PC-3 (cell line): ENCODE results near the gene RPS29. TPM values are rescaled to one million over a fixed set of nuclear protein-coding genes. Genes with fewer than 3 reads are reported as not detected.
A peak's percentile ranks its signal among the peaks of the same experiment; 100 is the strongest.

ENCODE experiments used
- ATAC-seq: fragments of 200-7000 bp; cut with Tn5 transposase; 2 replicates; pipeline ENCODE4 v1.9.1; 2020; ENCODE audit warnings: mild to moderate bottlenecking, moderate library complexity
- BruUV-seq: library from RNA; stranded (reverse); fragments of 400-500 nt; replicated peaks from 2 replicates; lab custom pipeline; 2021; lab: Mats Ljungman, UMichigan
- CTCF ChIA-PET: fragments of 300-600 bp; sonication (Branson Sonifier 250); formaldehyde crosslinking; loops from one replicate; lab custom pipeline; 2022; ENCODE audit warnings: antibody characterized with exemption; lab: Charles Lee
- POLR2A ChIA-PET: fragments of 300-600 bp; sonication (Branson Sonifier 250); formaldehyde crosslinking; loops from one replicate; lab custom pipeline; 2022; ENCODE audit warnings: antibody characterized with exemption; ENCODE audit not compliant: unreplicated experiment; lab: Charles Lee
- DNase-seq: peaks from one replicate; pipeline ENCODE4 v3.0.0-alpha.2; 2015
- H2AFZ ChIP-seq: fragments of 300-600 bp; sonication (generic); 2 replicates; pipeline ENCODE4 v1.6.0; 2016; ENCODE audit warnings: antibody characterized with exemption, low read length
- H3F3A ChIP-seq: fragments of 300-600 bp; sonication (generic); one replicate; pipeline ENCODE4 v1.6.0; 2017; ENCODE audit warnings: antibody characterized with exemption, low read length, control low read depth, mild to moderate bottlenecking; ENCODE audit not compliant: unreplicated experiment
- H3K27ac ChIP-seq: fragments of 300-600 bp; sonication (generic); 2 replicates; pipeline ENCODE4 v1.5.1; 2016; ENCODE audit warnings: mild to moderate bottlenecking, low read length
- H3K27me3 ChIP-seq: fragments of 300-600 bp; sonication (generic); 2 replicates; pipeline ENCODE4 v1.6.1; 2016; ENCODE audit warnings: low read length, mixed read lengths
- H3K36me3 ChIP-seq: fragments of 300-600 bp; sonication (generic); 2 replicates; pipeline ENCODE4 v1.6.1; 2016; ENCODE audit warnings: low read depth, mixed run types, low read length, mixed read lengths
- H3K4me1 ChIP-seq: fragments of 300-600 bp; sonication (generic); 2 replicates; pipeline ENCODE4 v1.5.1; 2016; ENCODE audit warnings: low read length; ENCODE audit not compliant: insufficient read depth
- H3K4me2 ChIP-seq: fragments of 300-600 bp; sonication (generic); 2 replicates; pipeline ENCODE4 v1.6.0; 2016; ENCODE audit warnings: low read length
- H3K4me3 ChIP-seq: fragments of 300-600 bp; sonication (generic); 2 replicates; pipeline ENCODE4 v1.5.1; 2016; ENCODE audit warnings: mild to moderate bottlenecking, low read length, mixed read lengths
- H3K79me2 ChIP-seq: fragments of 300-600 bp; sonication (generic); 2 replicates; pipeline ENCODE4 v1.6.1; 2017; ENCODE audit warnings: low read length, mixed read lengths
- H3K9ac ChIP-seq: fragments of 300-600 bp; sonication (generic); 2 replicates; pipeline ENCODE4 v1.6.0; 2016; ENCODE audit warnings: mild to moderate bottlenecking, low read length
- H3K9me2 ChIP-seq: fragments of 300-600 bp; sonication (generic); replicated peaks from 2 replicates; pipeline ENCODE4 v1.6.1; 2016; ENCODE audit warnings: mixed run types, low read length, mixed read lengths
- H3K9me3 ChIP-seq: fragments of 300-600 bp; sonication (generic); 2 replicates; pipeline ENCODE4 v1.6.1; 2016; ENCODE audit warnings: low read length, mixed read lengths
- H4K20me1 ChIP-seq: fragments of 300-600 bp; sonication (generic); 2 replicates; pipeline ENCODE4 v1.6.1; 2016; ENCODE audit warnings: low read length, mixed read lengths
- CTCF ChIP-seq: fragments of 300-600 bp; sonication (generic); conservative IDR thresholded peaks from 2 replicates; pipeline ENCODE4 v1.5.1; 2017; ENCODE audit warnings: antibody characterized with exemption, low read depth, mild to moderate bottlenecking, low read length
- EZH2 ChIP-seq: fragments of 300-600 bp; sonication (generic); IDR thresholded peaks from one replicate; pipeline ENCODE4 v1.6.1; 2017; ENCODE audit warnings: antibody characterized with exemption, mild to moderate bottlenecking, low read length; ENCODE audit not compliant: unreplicated experiment
- EZH2phosphoT487 ChIP-seq: fragments of 300-600 bp; sonication (generic); IDR thresholded peaks from 2 replicates; pipeline ENCODE4 v1.6.1; 2018; ENCODE audit warnings: mild to moderate bottlenecking, antibody characterized with exemption, low read length, borderline replicate concordance
- intact Hi-C: fragments of 100-400 bp; cut with micrococcal nuclease; formaldehyde crosslinking; loops from 2 replicates; pipeline ENCODE4 v1.9.0; 2023
- total RNA-seq: library from RNA; depleted of rRNA; stranded (reverse); fragments of >200 nt; gene quantifications from 2 replicates; pipeline ENCODE4 v1.2.3, GENCODE V29; 2014

Gene RPS29
- total RNA-seq, 1 experiment from 2014 or later = 1,912 TPM

GRCh38 chr14:49623387-49623786, 37.2 kb upstream of the RPS29 start:
- no peak overlapping the region for H2AFZ ChIP-seq
- H3K9me3 ChIP-seq = no peaks in the 10 kb centered on the region
- BruUV-seq = no TSS peak
- peaks cover 89% of the 10 kb centered on the region for H3K79me2 ChIP-seq
- H3K9ac ChIP-seq = peak overlapping the region; percentile 92
- peaks cover 35% of the 10 kb centered on the region for H3K4me1 ChIP-seq
- POLR2A ChIA-PET = interaction anchor here (0.5 to 1.5 kb wide), 2 partner anchors 81 to 144 kb away, joined by 3 to 4 read pairs; partner anchors contain the start of gene KLHDC2
- TF ChIP-seq EZH2phosphoT487 (no peak), EZH2 (no peak), CTCF (no peak)
- H3K36me3 ChIP-seq = peaks cover 10% of the 10 kb centered on the region
- peaks cover 28% of the 10 kb centered on the region for H4K20me1 ChIP-seq
- H3F3A ChIP-seq = peaks cover 5% of the 10 kb centered on the region
- H3K4me2 ChIP-seq = peak overlapping the region; percentile 96
- no peaks in the 10 kb centered on the region for H3K27me3 ChIP-seq
- ATAC-seq (no peak), DNase-seq (no peak)
- H3K27ac ChIP-seq = peak overlapping the region; percentile 41
- intact Hi-C loops = loop anchor here (5.0 kb wide), 1 partner anchor 69 kb away; the partner anchor contains the start of gene KLHDC1
- H3K9me2 ChIP-seq = no peaks in the 10 kb centered on the region
- H3K4me3 ChIP-seq = peak overlapping the region; percentile 92
- CTCF ChIA-PET = interaction anchor here (0.7 to 1.2 kb wide), 3 partner anchors 25 to 229 kb away, joined by 3 to 7 read pairs (median 3); partner anchors contain the start of genes LRR1 and NEMF

GRCh38 chr14:49622022-49622607, 35.9 kb upstream of the RPS29 start:
- BruUV-seq = TSS peak; percentile 58
- Histone ChIP-seq H3K4me2 (peak overlapping the region; percentile 96), H3K79me2 (peaks cover 91% of the 10 kb centered on the region), H3K4me3 (peak overlapping the region; percentile 92), H3K9me2 (no peaks in the 10 kb centered on the region), H3K9ac (peak overlapping the region; percentile 92), H3K4me1 (peaks cover 45% of the 10 kb centered on the region), H4K20me1 (peaks cover 31% of the 10 kb centered on the region), H2AFZ (peak overlapping the region; percentile 72; the same call in 1 of the 2 replicates), H3K9me3 (no peaks in the 10 kb centered on the region), H3K36me3 (peaks cover 17% of the 10 kb centered on the region), H3K27ac (no peak overlapping the region), H3K27me3 (no peaks in the 10 kb centered on the region), H3F3A (peaks cover 7% of the 10 kb centered on the region)
- POLR2A ChIA-PET = no interaction called here
- intact Hi-C loops = loop anchor here (5.0 kb wide), 1 partner anchor 70 kb away; the partner anchor contains the start of gene KLHDC1
- CTCF ChIA-PET = interaction anchor here (1.4 kb wide), 1 partner anchor 12 kb away, joined by 6 read pairs; no protein-coding TSS in a partner anchor
- no peak for TF ChIP-seq EZH2phosphoT487
- no peak for TF ChIP-seq CTCF
- DNase-seq = peak; percentile 39
- no peak for ATAC-seq
